Gastroesophageal sphincter (tissue), 4 donors: ENCODE data around the gene RIC8A. TPM values are rescaled to one million over a fixed set of nuclear protein-coding genes. Genes with fewer than 3 reads are reported as not detected.
"Not testable (repeated sequence)": the region's sequence is repeated elsewhere in the genome, so short reads cannot be mapped to it uniquely, and the experiment has no call there.

Source experiments
- ATAC-seq: fragments of 150-250 bp; one replicate; pipeline ENCODE4 v1.9.1; 2016; ENCODE audit warnings: mild to moderate bottlenecking, moderate library complexity
- H3K27ac ChIP-seq, 4 donors: fragments of 200-600 bp; sonication (generic) in 3 of 4; 1 replicate in 3 of 4; 2 replicates in 1 of 4; pipeline ENCODE4 v1.5.1; 2016 to 2019
- H3K27me3 ChIP-seq: fragments of 200-600 bp; sonication (generic); one replicate; pipeline ENCODE4 v1.5.1; 2019
- H3K36me3 ChIP-seq, 2 donors: fragments of 200-600 bp; sonication (generic); one replicate each; pipeline ENCODE4 v1.5.1; 2019; ENCODE audit warnings: control low read depth in 1 of 2
- H3K4me1 ChIP-seq, 3 donors: fragments of 200-600 bp; sonication (generic); 1 replicate in 2 of 3; 2 replicates in 1 of 3; pipeline ENCODE4 v1.5.1; 2016 to 2019; ENCODE audit warnings: control low read depth in 2 of 3
- H3K4me3 ChIP-seq, 2 donors: fragments of 200-600 bp; sonication (generic); one replicate each; pipeline ENCODE4 v1.5.1; 2019; ENCODE audit warnings: mild to moderate bottlenecking in 1 of 2, moderate library complexity in 1 of 2
- H3K9me3 ChIP-seq, 3 donors: fragments of 200-600 bp; sonication (generic); one replicate each; pipeline ENCODE4 v1.5.1; 2017 to 2019; ENCODE audit warnings: control low read depth in 2 of 3
- CTCF ChIP-seq, 4 experiments: fragments of 200-600 bp in 2 of 4; fragments of 450-650 bp in 2 of 4; sonication (generic) in 1 of 4; IDR thresholded peaks; one replicate each; pipeline ENCODE4 v1.5.1; 2017 to 2019; ENCODE audit warnings: antibody characterized with exemption in 4 of 4, mild to moderate bottlenecking in 2 of 4, moderate library complexity in 2 of 4
- EP300 ChIP-seq: sonication (generic); formaldehyde crosslinking; IDR thresholded peaks from one replicate; pipeline ENCODE4 v1.6.1; 2017; ENCODE audit warnings: antibody characterized with exemption, mild to moderate bottlenecking
- POLR2A ChIP-seq, 2 donors: fragments of 450-650 bp; IDR thresholded peaks; one replicate each; pipeline ENCODE4 v1.6.1; 2017; ENCODE audit warnings: antibody characterized with exemption in 2 of 2, mild to moderate bottlenecking in 2 of 2, moderate library complexity in 1 of 2
- POLR2AphosphoS5 ChIP-seq: sonication (generic); formaldehyde crosslinking; IDR thresholded peaks from one replicate; pipeline ENCODE4 v1.6.1; 2017; ENCODE audit warnings: antibody characterized with exemption
- WGBS, 2 donors: methylation state at CpG; one replicate each; pipeline ENCODE4 v1.1.5; 2018; ENCODE audit warnings: low coverage in 1 of 2; 5-methylcytosine and 5-hydroxymethylcytosine counted together
- total RNA-seq, 4 donors: library from RNA; depleted of rRNA; stranded (reverse); fragments of >200 nt; gene quantifications; one replicate each; pipeline ENCODE4 v1.1.0, GENCODE V29; 2016

The RIC8A gene
- total RNA-seq, 4 donors from 2014 or later, result 78.2 to 169 (median 135) TPM

- peak overlapping the region; percentile 80 to 93 for H3K4me3 ChIP-seq
- no peaks in the 10 kb centered on the region for H3K27me3 ChIP-seq
- ATAC-seq, result peak; percentile 7
- peaks cover 0 to 34% of the 10 kb centered on the region in 2 donors for H3K36me3 ChIP-seq
- WGBS, 2 donors, result 2 to 4% methylated on average over 12 to 13 of the region's 13 CpGs
- no peaks in the 10 kb centered on the region for H3K9me3 ChIP-seq
- H3K4me1 ChIP-seq, result peaks cover 0 to 35% (median 13%) of the 10 kb centered on the region in 3 donors
- peak overlapping the region; percentile 80 to 96 (median 94) for H3K27ac ChIP-seq
- TF ChIP-seq CTCF (IDR thresholded peaks at IDR 0.05), result no peak
- TF ChIP-seq POLR2AphosphoS5, result no peak
- TF ChIP-seq EP300, result no peak
- no peak for TF ChIP-seq POLR2A (IDR thresholded peaks at IDR 0.05)
These were observed 28.1 kb downstream of the RIC8A start for GRCh38 chr11:235609-235996.

- Histone ChIP-seq H3K27me3 (no peaks in the 10 kb centered on the region), H3K4me3 (peak within 1 kb of the TSS; percentile 93), H3K27ac (peak within 1 kb of the TSS; percentile 85 to 96 (median 94)), H3K9me3 (no peaks in the 10 kb centered on the region), H3K4me1 (peaks cover 0 to 35% (median 13%) of the 10 kb centered on the region in 3 donors), H3K36me3 (peaks cover 0 to 37% of the 10 kb centered on the region in 2 donors)
- WGBS, 2 donors, result 0 to 3% methylated on average over 6 to 11 of the region's 70 CpGs
- TF ChIP-seq CTCF (IDR thresholded peaks at IDR 0.05) (peak in 2 of 4 experiments; percentile 44 to 47), POLR2AphosphoS5 (peak; percentile 37), EP300 (no peak), POLR2A (IDR thresholded peaks at IDR 0.05) (peak; percentile 54 to 56)
- peak; percentile 93 for ATAC-seq
These were observed 28.7 kb downstream of the RIC8A start, which contains the start of gene SIRT3 for GRCh38 chr11:235997-236773. TSS of gene SIRT3 (minus strand) at chr11:236342. CDS start at chr11:236328, 14 bp downstream.

GRCh38 chr11:236774-237767 is 29.6 kb downstream of the RIC8A start, which contains the start of gene PSMD13:
TSS of gene PSMD13 (plus strand) at chr11:236976. CDS start at chr11:237050, 74 bp downstream.
- WGBS, 2 donors, result 7 to 14% methylated on average over 7 to 14 of the region's 62 CpGs

GRCh38 chr11:238346-238745 is 30.8 kb downstream of the RIC8A start:
- Histone ChIP-seq H3K36me3 (peaks cover 0 to 40% of the 10 kb centered on the region in 2 donors), H3K4me1 (peaks cover 0 to 35% (median 13%) of the 10 kb centered on the region in 3 donors)
- not testable (repeated sequence) for H3K27me3 ChIP-seq, H3K4me3 ChIP-seq, H3K9me3 ChIP-seq, H3K27ac ChIP-seq, ATAC-seq
- 62 to 74% methylated on average over 4 to 7 of the region's 7 CpGs for WGBS, 2 donors

More at GRCh38 chr11:236774-237767, 29.6 kb downstream of the RIC8A start, which contains the start of gene PSMD13:
- Histone ChIP-seq H3K36me3 (peaks cover 0 to 40% of the 10 kb centered on the region in 2 donors), H3K27ac (peak within 1 kb of the TSS; percentile 85 to 96 (median 94)), H3K4me3 (peak within 1 kb of the TSS; percentile 93), H3K9me3 (no peaks in the 10 kb centered on the region), H3K27me3 (no peaks in the 10 kb centered on the region), H3K4me1 (peaks cover 0 to 35% (median 13%) of the 10 kb centered on the region in 3 donors)
- TF ChIP-seq POLR2A (IDR thresholded peaks at IDR 0.05), result peak; percentile 38 to 46
- TF ChIP-seq POLR2AphosphoS5, result peak; percentile 53
- TF ChIP-seq EP300, result no peak
- TF ChIP-seq CTCF (IDR thresholded peaks at IDR 0.05), result no peak
- ATAC-seq, result peak; percentile 91

- Histone ChIP-seq H3K9me3 (no peaks in the 10 kb centered on the region), H3K4me1 (peaks cover 0 to 25% (median 11%) of the 10 kb centered on the region in 3 donors), H3K36me3 (peaks cover 0 to 60% of the 10 kb centered on the region in 2 donors), H3K4me3 (no peak overlapping the region), H3K27me3 (no peaks in the 10 kb centered on the region), H3K27ac (no peak overlapping the region)
- ATAC-seq, result no peak
- 57 to 73% methylated on average over 1 of the region's 1 CpG for WGBS, 2 donors
- TF ChIP-seq POLR2A (IDR thresholded peaks at IDR 0.05) (no peak), POLR2AphosphoS5 (no peak), EP300 (no peak), CTCF (IDR thresholded peaks at IDR 0.05) (no peak)
These were observed 32.8 kb downstream of the RIC8A start for GRCh38 chr11:240315-240714.
